Keratinocyte (primary cell): Measurements from ENCODE around the gene ADGRB2. TPM values are rescaled to one million over a fixed set of nuclear protein-coding genes. Genes with fewer than 3 reads are reported as not detected.

Source experiments
- DNase-seq: peaks from one replicate; pipeline ENCODE4 v3.0.0-alpha.2; 2011; ENCODE audit warnings: low read depth, missing footprints, low spot score
- FAIRE-seq: peaks from 2 replicates; lab custom pipeline; 2011; peaks lifted over from hg19 to GRCh38; lab: Jason Lieb, UNC
- H2AFZ ChIP-seq: 2 replicates; pipeline ENCODE4 v1.6.0; 2012; ENCODE audit warnings: low read length, control low read depth, inconsistent platforms; ENCODE audit not compliant: control insufficient read depth
- H3K27ac ChIP-seq: 2 replicates; pipeline ENCODE4 v1.5.1; 2011; ENCODE audit warnings: low read length; ENCODE audit not compliant: control insufficient read depth, insufficient read depth
- H3K27me3 ChIP-seq: 3 replicates; pipeline ENCODE4 v1.6.0; 2011; ENCODE audit warnings: low read length; ENCODE audit not compliant: control insufficient read depth, insufficient read depth; ENCODE audit errors: extremely low read depth
- H3K36me3 ChIP-seq, 2 experiments: 2 replicates in 1 of 2; 3 replicates in 1 of 2; pipeline ENCODE4 v1.5.1; 2011; ENCODE audit warnings: low read length in 2 of 2, mild to moderate bottlenecking in 1 of 2; ENCODE audit not compliant: control insufficient read depth in 2 of 2, insufficient read depth in 2 of 2; ENCODE audit errors: extremely low read depth in 1 of 2
- H3K4me1 ChIP-seq: 3 replicates; pipeline ENCODE4 v1.5.1; 2011; ENCODE audit warnings: low read length; ENCODE audit not compliant: control insufficient read depth, insufficient read depth; ENCODE audit errors: extremely low read depth
- H3K4me2 ChIP-seq: 3 replicates; pipeline ENCODE4 v1.6.0; 2011; ENCODE audit warnings: low read depth, low read length; ENCODE audit not compliant: control insufficient read depth, insufficient read depth; ENCODE audit errors: extremely low read depth
- H3K4me3 ChIP-seq, 3 experiments: fragments of 200-600 bp in 1 of 3; sonication (generic) in 1 of 3; 2 replicates in 2 of 3; 3 replicates in 1 of 3; pipeline ENCODE4 v1.5.1; 2011 to 2016; ENCODE audit warnings: low read length in 3 of 3, mild to moderate bottlenecking in 3 of 3, control low read depth in 2 of 3, inconsistent platforms in 1 of 3, low read depth in 1 of 3, mixed read lengths in 1 of 3, mixed run types in 1 of 3, moderate library complexity in 1 of 3; ENCODE audit not compliant: control insufficient read depth in 2 of 3, insufficient read depth in 2 of 3; ENCODE audit errors: extremely low read depth in 1 of 3
- H3K79me2 ChIP-seq: 2 replicates; pipeline ENCODE4 v1.6.0; 2012; ENCODE audit warnings: low read length; ENCODE audit not compliant: control insufficient read depth, insufficient read depth
- H3K9ac ChIP-seq: 3 replicates; pipeline ENCODE4 v1.6.0; 2011; ENCODE audit warnings: low read length; ENCODE audit not compliant: control insufficient read depth, insufficient read depth; ENCODE audit errors: extremely low read depth
- H3K9me1 ChIP-seq: 3 replicates; pipeline ENCODE4 v1.6.0; 2011; ENCODE audit warnings: low read length; ENCODE audit not compliant: control insufficient read depth, insufficient read depth; ENCODE audit errors: extremely low read depth
- H3K9me3 ChIP-seq: 2 replicates; pipeline ENCODE4 v1.5.1; 2012; ENCODE audit warnings: low read depth, low read length; ENCODE audit not compliant: control insufficient read depth
- H4K20me1 ChIP-seq: 3 replicates; pipeline ENCODE4 v1.6.0; 2011; ENCODE audit warnings: low read length; ENCODE audit not compliant: control insufficient read depth, insufficient read depth; ENCODE audit errors: extremely low read depth
- EZH2 ChIP-seq: IDR thresholded peaks from one replicate; pipeline ENCODE4 v1.6.1; 2012; ENCODE audit warnings: inconsistent platforms, mild to moderate bottlenecking, low read length, moderate library complexity
- dilution Hi-C: fragments of 300-500 bp; cut with MboI; formaldehyde crosslinking; loops from one replicate; pipeline ENCODE4 v1.7.0; 2020; ENCODE audit warnings: low sequenced_read_pairs; ENCODE audit not compliant: extremely low pct_ligation_motif_present
- polyA plus RNA-seq, 5 experiments: library from polyadenylated mRNA; depleted of rRNA in 3 of 5; stranded (reverse) in 3 of 5; stranded (forward) in 1 of 5; unstranded in 1 of 5; fragments of >200 nt; gene quantifications; 1 replicate in 1 of 5; 2 replicates in 3 of 5; 3 replicates in 1 of 5; pipeline versions ENCODE4 v1.2.1 to v1.2.3, GENCODE V29; 2011 to 2012; ENCODE audit warnings: missing spikeins in 2 of 5, low read depth in 1 of 5, low replicate concordance in 1 of 5
- TF ChIP-seq, protein P1 (sequence below), 3 experiments: IDR thresholded peaks in 1 of 3; conservative IDR thresholded peaks in 1 of 3; optimal IDR thresholded peaks in 1 of 3; 2 replicates in 2 of 3; 3 replicates in 1 of 3; pipeline versions ENCODE3 to v1.5.1; 2011; ENCODE audit warnings: low read length in 3 of 3, mild to moderate bottlenecking in 3 of 3, moderate library complexity in 2 of 3, control low read depth in 1 of 3, inconsistent platforms in 1 of 3; ENCODE audit not compliant: insufficient read depth in 2 of 3; ENCODE audit errors: extremely low read depth in 1 of 3

Gene ADGRB2
- polyA plus RNA-seq, 1 donor (not counting 4 experiments of a cell fraction or from before 2014, with no cell fraction given) = 0.68 TPM

DNA sequence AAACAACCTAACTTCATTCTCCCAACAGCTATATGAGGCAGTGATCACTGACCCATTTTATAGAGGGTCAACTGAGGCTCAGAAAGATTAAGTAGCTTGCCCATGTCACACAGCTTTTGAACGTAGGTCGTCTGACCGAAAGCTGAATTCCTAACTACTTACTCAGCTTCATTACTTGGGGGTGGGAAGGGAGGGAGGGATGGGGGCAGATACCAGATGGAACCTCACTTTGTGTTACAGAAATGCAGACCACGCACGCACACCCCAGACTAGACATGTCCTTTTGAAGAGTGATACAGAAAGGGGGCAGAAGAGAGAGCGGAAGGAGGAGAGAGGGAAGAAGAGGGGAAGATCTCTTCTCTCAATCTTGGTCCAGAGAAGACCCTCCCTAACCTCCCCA lies 2.3 kb downstream of the ADGRB2 start:
- no peak overlapping the region for H3K4me3 ChIP-seq
- FAIRE-seq (peak; percentile 72), DNase-seq (no peak)
- no peaks in the 10 kb centered on the region for H3K9me3 ChIP-seq
- no peaks in the 10 kb centered on the region for H3K9me1 ChIP-seq
- no peaks in the 10 kb centered on the region for H3K79me2 ChIP-seq
- H3K4me2 ChIP-seq = peak overlapping the region; percentile 52
- peaks cover 14% of the 10 kb centered on the region for H3K27me3 ChIP-seq
- no peak overlapping the region for H2AFZ ChIP-seq
- dilution Hi-C loops = no loop called here
- H3K36me3 ChIP-seq = no peaks in the 10 kb centered on the region
- H3K9ac ChIP-seq = no peak overlapping the region
- H3K27ac ChIP-seq = no peak overlapping the region
- TF ChIP-seq EZH2 = no peak
- TF ChIP-seq, protein P1, sequence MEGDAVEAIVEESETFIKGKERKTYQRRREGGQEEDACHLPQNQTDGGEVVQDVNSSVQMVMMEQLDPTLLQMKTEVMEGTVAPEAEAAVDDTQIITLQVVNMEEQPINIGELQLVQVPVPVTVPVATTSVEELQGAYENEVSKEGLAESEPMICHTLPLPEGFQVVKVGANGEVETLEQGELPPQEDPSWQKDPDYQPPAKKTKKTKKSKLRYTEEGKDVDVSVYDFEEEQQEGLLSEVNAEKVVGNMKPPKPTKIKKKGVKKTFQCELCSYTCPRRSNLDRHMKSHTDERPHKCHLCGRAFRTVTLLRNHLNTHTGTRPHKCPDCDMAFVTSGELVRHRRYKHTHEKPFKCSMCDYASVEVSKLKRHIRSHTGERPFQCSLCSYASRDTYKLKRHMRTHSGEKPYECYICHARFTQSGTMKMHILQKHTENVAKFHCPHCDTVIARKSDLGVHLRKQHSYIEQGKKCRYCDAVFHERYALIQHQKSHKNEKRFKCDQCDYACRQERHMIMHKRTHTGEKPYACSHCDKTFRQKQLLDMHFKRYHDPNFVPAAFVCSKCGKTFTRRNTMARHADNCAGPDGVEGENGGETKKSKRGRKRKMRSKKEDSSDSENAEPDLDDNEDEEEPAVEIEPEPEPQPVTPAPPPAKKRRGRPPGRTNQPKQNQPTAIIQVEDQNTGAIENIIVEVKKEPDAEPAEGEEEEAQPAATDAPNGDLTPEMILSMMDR (optimal IDR thresholded peaks at IDR 0.05 in 1 of 3, IDR thresholded peaks at IDR 0.05 in 1 of 3, conservative IDR thresholded peaks at IDR 0.05 in 1 of 3; ENCODE audit: extremely low read depth in 1 of 3, insufficient read depth in 2 of 3, low read length in 3 of 3) = no peak
- no peaks in the 10 kb centered on the region for H4K20me1 ChIP-seq
- H3K4me1 ChIP-seq = peaks cover 26% of the 10 kb centered on the region

DNA sequence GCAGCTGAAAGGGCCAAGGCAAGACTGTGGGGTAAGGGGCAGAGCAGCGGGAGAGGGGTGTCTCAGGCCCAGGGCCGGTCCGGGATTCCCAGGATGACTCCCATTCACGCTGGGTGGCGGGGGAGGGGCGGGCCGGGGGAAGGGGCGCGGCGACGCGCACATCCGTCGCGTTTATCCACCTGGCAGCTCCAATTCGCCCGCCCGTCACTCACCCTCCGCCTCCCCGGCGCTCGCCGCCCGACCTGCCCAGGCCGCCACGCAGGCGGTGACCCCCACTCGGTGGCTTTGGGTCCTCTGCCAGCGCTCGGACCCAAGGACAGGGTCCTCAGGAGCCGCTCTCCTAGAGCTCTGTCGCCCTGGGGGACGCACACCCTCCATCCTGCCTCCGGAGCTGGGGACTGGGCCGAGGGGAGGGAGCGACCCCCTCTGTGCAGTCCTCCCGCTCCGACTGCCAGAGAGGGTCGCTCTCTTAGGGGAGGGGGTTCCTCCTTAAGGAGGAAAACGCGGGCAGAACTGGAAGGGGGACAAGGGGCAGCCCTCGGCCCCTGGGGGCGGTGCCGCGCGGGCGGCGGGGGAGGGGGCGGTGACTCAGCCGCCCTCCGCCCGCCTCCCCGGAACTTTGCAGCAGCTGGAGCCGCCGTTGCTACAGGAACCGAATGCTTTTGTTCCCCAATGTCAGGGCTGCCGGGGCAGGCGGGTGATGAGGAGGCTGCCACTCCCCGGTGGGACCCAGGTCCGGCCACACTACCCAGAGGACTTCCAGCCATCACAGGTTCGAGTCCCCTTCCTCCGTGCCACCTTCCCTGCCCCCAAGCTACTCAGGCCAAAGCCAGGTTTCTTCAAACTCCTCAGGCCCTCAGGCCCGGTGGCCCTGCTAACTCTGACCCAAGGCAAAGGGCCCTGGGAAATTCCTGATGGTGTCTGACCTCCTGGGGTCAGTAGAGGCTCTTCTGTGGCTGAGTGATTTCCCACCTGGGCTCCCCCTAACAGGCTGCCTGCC lies 3.4 kb downstream of the ADGRB2 start:
- Histone ChIP-seq H3K9me3 (no peaks in the 10 kb centered on the region), H3K9ac (peak overlapping the region; percentile 63), H2AFZ (peak overlapping the region; percentile 80), H4K20me1 (no peaks in the 10 kb centered on the region), H3K36me3 (no peaks in the 10 kb centered on the region), H3K4me2 (peak overlapping the region; percentile 52), H3K27me3 (peaks cover 14% of the 10 kb centered on the region), H3K4me1 (peaks cover 27% of the 10 kb centered on the region), H3K27ac (peak overlapping the region; percentile 31), H3K9me1 (no peaks in the 10 kb centered on the region), H3K79me2 (no peaks in the 10 kb centered on the region), H3K4me3 (peak overlapping the region; percentile 37 to 67 (median 54))
- dilution Hi-C loops = no loop called here
- TF ChIP-seq, protein P1 (optimal IDR thresholded peaks at IDR 0.05 in 1 of 3, IDR thresholded peaks at IDR 0.05 in 1 of 3, conservative IDR thresholded peaks at IDR 0.05 in 1 of 3; ENCODE audit: extremely low read depth in 1 of 3, insufficient read depth in 2 of 3, low read length in 3 of 3) = no peak
- TF ChIP-seq EZH2 = no peak
- FAIRE-seq = no peak
- no peak for DNase-seq
